K562 (cell line): ENCODE data around the gene WASF1. TPM values are rescaled to one million over a fixed set of nuclear protein-coding genes. Genes with fewer than 3 reads are reported as not detected.

Source experiments
- ATAC-seq: fragments of 200-7000 bp; cut with Tn5 transposase; 3 replicates; pipeline ENCODE4 v1.9.1; 2020; ENCODE audit warnings: moderate library complexity
- Bru-seq: library from RNA; stranded (reverse); fragments of 400-500 nt; gene quantifications from one replicate; lab custom pipeline; 2021; lab: Mats Ljungman, UMichigan
- BruChase-seq, 2 experiments: library from RNA; stranded (reverse); fragments of 400-500 nt; gene quantifications; one replicate each; lab custom pipeline; 2021; lab: Mats Ljungman, UMichigan
- BruUV-seq: library from RNA; stranded (reverse); fragments of 400-500 nt; replicated peaks from 2 replicates; lab custom pipeline; 2021; lab: Mats Ljungman, UMichigan
- CTCF ChIA-PET: fragments of 300-600 bp; formaldehyde crosslinking; extraction: SDS; loops from one replicate; lab custom pipeline; 2021; ENCODE audit warnings: low intra/inter-chr PET ratio; lab: Yijun Ruan, JAX
- POLR2A ChIA-PET: fragments of 300-600, 350-650 bp; sonication (Branson Sonifier 250); formaldehyde crosslinking; extraction: SDS; loops from one replicate; lab custom pipeline; 2021; ENCODE audit warnings: antibody characterized with exemption, inconsistent platforms; lab: Yijun Ruan, JAX
- DNase-seq, 4 experiments: peaks; one replicate each; pipeline versions ENCODE4 v3.0.0 to v3.0.0-alpha.2; 2011 to 2018; ENCODE audit warnings: low spot score in 3 of 4, mixed read lengths in 3 of 4; ENCODE audit errors: extremely low read depth in 1 of 4
- FAIRE-seq: peaks from 2 replicates; lab custom pipeline; 2011; peaks lifted over from hg19 to GRCh38; lab: Jason Lieb, UNC
- H2AFZ ChIP-seq: 2 replicates; pipeline ENCODE4 v1.6.0; 2011; ENCODE audit warnings: low read depth, low read length, control low read depth, inconsistent platforms
- H3K27ac ChIP-seq: fragments of 200-600 bp; 3 replicates; pipeline ENCODE4 v1.8.0; 2011; ENCODE audit warnings: low read depth, mild to moderate bottlenecking, control low read depth, inconsistent platforms, low read length, moderate library complexity, mixed read lengths; ENCODE audit errors: extremely low read depth
- H3K27me3 ChIP-seq, 2 experiments: fragments of 300-600 bp in 1 of 2; 2 replicates in 1 of 2; 3 replicates in 1 of 2; pipeline versions ENCODE4 v1.6.0 to v1.8.0; 2011; ENCODE audit warnings: inconsistent platforms in 2 of 2, low read length in 2 of 2, mild to moderate bottlenecking in 1 of 2, mixed read lengths in 1 of 2, moderate library complexity in 1 of 2; ENCODE audit not compliant: control insufficient read depth in 2 of 2, insufficient read depth in 2 of 2
- H3K36me3 ChIP-seq: fragments of 300-600 bp; 3 replicates; pipeline ENCODE4 v1.8.0; 2011; ENCODE audit warnings: mild to moderate bottlenecking, low read length, inconsistent platforms; ENCODE audit not compliant: control insufficient read depth, insufficient read depth
- H3K4me1 ChIP-seq, 2 experiments: fragments of 200-600 bp in 1 of 2; replicated peaks in 1 of 2; 2 replicates in 1 of 2; 3 replicates in 1 of 2; pipeline versions ENCODE4 v1.5.1 to v1.8.0; 2011; ENCODE audit warnings: inconsistent platforms in 2 of 2, low read length in 2 of 2, mild to moderate bottlenecking in 1 of 2, mixed read lengths in 1 of 2, moderate library complexity in 1 of 2; ENCODE audit not compliant: control insufficient read depth in 2 of 2, insufficient read depth in 2 of 2
- H3K4me2 ChIP-seq: 2 replicates; pipeline ENCODE4 v1.6.1; 2011; ENCODE audit warnings: low read length, control low read depth, inconsistent platforms, mixed read lengths; ENCODE audit not compliant: insufficient read depth
- H3K4me3 ChIP-seq: fragments of 200-600 bp; sonication (generic), shearing (Covaris generic); 2 replicates; pipeline ENCODE4 v1.5.1; 2016; ENCODE audit warnings: control low read depth, inconsistent platforms
- H3K79me2 ChIP-seq: fragments of 200-600 bp; 3 replicates; pipeline ENCODE4 v1.8.0; 2011; ENCODE audit warnings: low read length, inconsistent platforms; ENCODE audit not compliant: control insufficient read depth, insufficient read depth
- H3K9ac ChIP-seq, 2 experiments: 2 replicates each; pipeline versions ENCODE4 v1.6.0 to v1.6.1; 2011; ENCODE audit warnings: low read depth in 2 of 2, low read length in 2 of 2, control low read depth in 1 of 2, inconsistent platforms in 1 of 2, mild to moderate bottlenecking in 1 of 2, mixed read lengths in 1 of 2; ENCODE audit not compliant: insufficient read depth in 1 of 2
- H3K9me1 ChIP-seq: one replicate; pipeline ENCODE4 v1.6.0; 2011; ENCODE audit warnings: inconsistent platforms, mild to moderate bottlenecking, low read length, moderate library complexity; ENCODE audit not compliant: control insufficient read depth, insufficient read depth
- H3K9me3 ChIP-seq: replicated peaks from 2 replicates; pipeline ENCODE4 v1.5.1; 2011; ENCODE audit warnings: low read depth, low read length, inconsistent platforms; ENCODE audit not compliant: control insufficient read depth, insufficient read depth
- H4K20me1 ChIP-seq: replicated peaks from 2 replicates; pipeline ENCODE4 v1.6.1; 2011; ENCODE audit warnings: low read length, inconsistent platforms, mixed read lengths; ENCODE audit not compliant: control insufficient read depth, insufficient read depth
- RREB1 ChIP-seq: fragments of 250-450 bp; sonication (Bioruptor Pico); IDR thresholded peaks from 2 replicates; pipeline ENCODE4 v1.4.0; 2020
- TARDBP ChIP-seq: fragments of 450-650 bp; IDR thresholded peaks from 2 replicates; pipeline ENCODE4 v1.6.1; 2016
- WGBS: fragments of 100-300 bp; shearing (Covaris generic); methylation state at CpG from one replicate; pipeline ENCODE4 v1.1.6; 2016; ENCODE audit warnings: low coverage, mixed read lengths; ENCODE audit not compliant: insufficient coverage; ENCODE audit errors: missing lambda C conversion rate; 5-methylcytosine and 5-hydroxymethylcytosine counted together
- in situ Hi-C: fragments of 300-500 bp; cut with MboI; formaldehyde crosslinking; loops from 4 replicates; pipeline ENCODE4 v1.15.0; 2018; ENCODE audit warnings: inconsistent platforms, mixed read lengths
- intact Hi-C: fragments of 100-400 bp; cut with micrococcal nuclease; formaldehyde crosslinking; loops from 2 replicates; pipeline ENCODE4 v1.14.2; 2022
- long read RNA-seq, 3 experiments: library from polyadenylated mRNA in 2 of 3; library from RNA in 1 of 3; unstranded in 2 of 3; stranded (forward) in 1 of 3; transcript quantifications; one replicate each; pipeline ENCODE4 v2.0.0, GENCODE V29; 2019 to 2022
- polyA minus RNA-seq, 3 experiments: library from RNA; depleted of rRNA, polyadenylated mRNA; stranded (reverse); fragments of >200 nt; gene quantifications; 2 replicates each; pipeline ENCODE4 v1.2.3, GENCODE V29; 2011
- polyA plus RNA-seq, 8 experiments: library from polyadenylated mRNA; depleted of rRNA in 4 of 8; stranded (reverse) in 5 of 8; unstranded in 3 of 8; fragments of >200 nt; fragmentation: Nextera tagmentation in 2 of 8; fragmentation: Illumina TruSeq in 1 of 8; extraction: Ambion mirVana in 2 of 8; extraction: Trizol in 1 of 8; gene quantifications; 2 replicates each; pipeline versions ENCODE4 v1.2.1 to v1.2.3, GENCODE V29; 2011 to 2014; ENCODE audit warnings: inconsistent platforms in 1 of 8, missing spikeins in 1 of 8
- total RNA-seq, 7 experiments: library from RNA; depleted of rRNA in 6 of 7; stranded (reverse); fragments of >200 nt in 6 of 7; fragmentation: Illumina TruSeq in 2 of 7; extraction: Trizol in 2 of 7; gene quantifications; 2 replicates each; pipeline versions ENCODE4 v1.2.1 to v1.2.3, GENCODE V29; 2011 to 2021; ENCODE audit warnings: low replicate concordance in 1 of 7

WASF1 gene
- 2.9 and 6.2 TPM in 2 replicates for total RNA-seq (2011; cell fraction: chromatin; rRNA removed; ENCODE audit: low replicate concordance)
- total RNA-seq (2011; cell fraction: nucleolus; rRNA removed) = 1.6 and 2.2 TPM in 2 replicates
- 2.9 and 4.7 TPM in 2 replicates for total RNA-seq (2011; cell fraction: nucleoplasm; rRNA removed)
- total RNA-seq (2014; rRNA removed) (2.5 and 4.8 TPM in 2 replicates), total RNA-seq (2014; rRNA removed; fragmentation: Illumina TruSeq; extraction: Trizol) (7.5 and 7.9 TPM in 2 replicates), total RNA-seq (2015; rRNA removed; fragmentation: Illumina TruSeq; extraction: Trizol) (4.9 and 5.1 TPM in 2 replicates), total RNA-seq (2021) (12.6 and 13.0 TPM in 2 replicates), polyA plus RNA-seq (2011; rRNA removed) (9.1 and 13.5 TPM in 2 replicates), polyA plus RNA-seq (2014; fragmentation: Illumina TruSeq; extraction: Trizol) (13.1 and 18.2 TPM in 2 replicates), polyA plus RNA-seq (2014; fragmentation: Nextera tagmentation; extraction: Ambion mirVana) (1 to 10 TPM; 2.1 to 3.4 TPM), polyA plus RNA-seq (2014; rRNA removed) (5.6 and 7.4 TPM in 2 replicates), polyA minus RNA-seq (2011; rRNA and poly(A)+ RNA removed) (5.5 and 9.1 TPM in 2 replicates), Bru-seq, nascent RNA (percentile 57 among the genes with signal in this experiment), BruChase-seq, experiment 1, labeled RNA remaining after a 2-hour chase (percentile 57 among the genes with signal in this experiment), BruChase-seq, experiment 2, labeled RNA remaining after a 6-hour chase (percentile 53 among the genes with signal in this experiment)
- polyA plus RNA-seq (2011; cell fraction: cytosol; rRNA removed) = 11.7 and 15.4 TPM in 2 replicates
- 5.7 and 8.3 TPM in 2 replicates for polyA plus RNA-seq (2011; cell fraction: nucleus; rRNA removed)
- polyA plus RNA-seq (2012) = 6.1 and 11.1 TPM in 2 replicates
- polyA minus RNA-seq (2011; cell fraction: cytosol; rRNA and poly(A)+ RNA removed) = 1.5 and 5.3 TPM in 2 replicates
- polyA minus RNA-seq (2011; cell fraction: nucleus; rRNA and poly(A)+ RNA removed) = 3.7 and 5.5 TPM in 2 replicates
- long read RNA-seq, experiment 1, partial matches to known transcripts = 3 of 13 reads
- long read RNA-seq, experiment 1, other reads (novel, unspliced or antisense) = 4 of 13 reads
- long read RNA-seq, experiment 2, partial matches to known transcripts = 2 of 5 reads
- long read RNA-seq, experiment 2, other reads (novel, unspliced or antisense) = 2 of 5 reads
- long read RNA-seq, experiment 3, partial matches to known transcripts = 1 of 5 reads
- long read RNA-seq, experiment 3, other reads (novel, unspliced or antisense) = 1 of 5 reads

GRCh38 chr6:110179406-110180227 lies at the start of gene WASF1:
TSS of gene WASF1 (minus strand) at chr6:110179670. CDS start at chr6:110127601, 52,069 bp downstream.
- no peaks in the 10 kb centered on the region for H3K27me3 ChIP-seq
- WGBS = under 1% methylated on average over 44 of the region's 62 CpGs
- no TSS peak for BruUV-seq
- H4K20me1 ChIP-seq = no peaks in the 10 kb centered on the region; the same call in 1 of the 2 replicates
- DNase-seq = peak; percentile 87 to 98 (median 91)
- peak within 1 kb of the TSS; percentile 94 for H3K27ac ChIP-seq
- peaks cover 48% of the 10 kb centered on the region for H3K79me2 ChIP-seq
- peak within 1 kb of the TSS; percentile 89 to 98 for H3K9ac ChIP-seq
- peak; percentile 90 for ATAC-seq
- peaks cover 14% of the 10 kb centered on the region; the same call in 2 of the 3 replicates for H3K36me3 ChIP-seq
- H3K4me1 ChIP-seq = peaks cover 12 to 13% of the 10 kb centered on the region in 2 experiments; a peak in 4 of 5 replicates
- CTCF ChIA-PET = interaction anchor here (0.7 to 1.1 kb wide), 2 partner anchors 97 to 211 kb away, joined by 3 read pairs; no protein-coding TSS in a partner anchor
- no peaks in the 10 kb centered on the region for H3K9me1 ChIP-seq
- in situ Hi-C loops = loop anchor here (10.0 kb wide), 1 partner anchor 215 kb away; no protein-coding TSS in a partner anchor
- FAIRE-seq = peak; percentile 98
- H3K4me3 ChIP-seq = peak within 1 kb of the TSS; percentile 88
- H3K9me3 ChIP-seq = no peaks in the 10 kb centered on the region
- POLR2A ChIA-PET = interaction anchor here (0.7 to 1.5 kb wide), 4 partner anchors 9 to 489 kb away, joined by 3 to 4 read pairs (median 3); no protein-coding TSS in a partner anchor
- H2AFZ ChIP-seq = peak within 1 kb of the TSS; percentile 98
- intact Hi-C loops = loop anchor here (10.0 kb wide), 1 partner anchor 475 kb away; no protein-coding TSS in a partner anchor
- H3K4me2 ChIP-seq = peak within 1 kb of the TSS; percentile 88
- TF ChIP-seq RREB1 (no peak; the same call in 1 of the 2 replicates), TARDBP (0 out of 2 replicates have a peak, but pooled peaks have one; percentile 41)
